ENCODE results near the gene SEC63.

DNA sequence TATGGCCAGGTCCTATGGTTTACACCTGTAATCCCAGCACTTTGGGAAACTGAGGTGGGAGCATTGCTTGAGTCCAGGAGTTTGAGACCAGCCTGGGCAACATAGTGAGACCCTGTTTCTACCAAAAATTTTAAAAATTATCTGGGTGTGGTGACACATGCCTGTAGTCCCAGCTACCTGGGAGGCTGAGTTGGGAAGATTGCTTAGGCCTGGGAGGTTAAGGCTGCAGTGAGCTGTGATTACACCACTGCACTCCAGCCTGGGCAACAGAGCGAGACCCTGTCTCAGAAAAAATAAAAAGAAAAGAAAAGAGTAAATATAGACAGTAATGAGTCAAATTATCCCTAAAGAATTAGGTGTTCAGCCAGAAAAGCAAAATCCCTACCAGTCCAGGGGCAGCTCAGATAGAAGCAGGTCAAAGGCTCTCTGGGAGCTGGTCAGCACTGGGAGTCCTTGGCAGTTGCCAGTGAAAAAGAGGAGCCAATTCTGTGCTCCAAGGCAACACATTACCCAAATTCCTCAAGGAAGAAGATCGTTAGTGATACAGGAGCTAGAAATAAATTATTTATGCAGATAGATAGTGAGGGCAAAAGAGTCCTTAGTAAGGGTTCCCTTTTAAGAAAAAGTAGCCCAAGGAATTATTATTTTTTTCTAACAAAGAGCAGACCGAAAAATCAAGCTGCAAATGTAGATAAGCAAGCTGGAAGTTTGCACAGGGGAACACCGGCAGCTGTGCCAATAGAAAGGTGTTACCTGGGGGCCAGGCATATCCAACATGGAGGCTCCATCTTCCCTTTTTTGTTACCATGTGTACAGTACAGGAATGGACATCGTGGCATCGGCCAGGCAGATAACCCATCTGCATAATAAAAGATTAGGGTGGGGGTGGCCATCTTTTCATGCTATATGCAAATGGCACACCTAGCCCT lies 31.4 kb upstream of the SEC63 start:
- no peak for TF ChIP-seq CTCF (IDR thresholded peaks at IDR 0.05)
- TF ChIP-seq POLR2A (IDR thresholded peaks at IDR 0.05) = no peak

All from vagina (tissue), 2 donors.